HepG2 (cell line): ENCODE measurements around the gene ELOVL6. TPM values are rescaled to one million over a fixed set of nuclear protein-coding genes. Genes with fewer than 3 reads are reported as not detected.

ENCODE experiments used
- ATAC-seq: fragments of 200-7000 bp; cut with Tn5 transposase; 3 replicates; pipeline ENCODE4 v1.9.1; 2020; ENCODE audit warnings: mild to moderate bottlenecking, moderate library complexity
- BruUV-seq: library from RNA; stranded (reverse); fragments of 400-500 nt; replicated peaks from 2 replicates; lab custom pipeline; 2021; lab: Mats Ljungman, UMichigan
- CTCF ChIA-PET: fragments of 300-600 bp; formaldehyde crosslinking; extraction: SDS; loops from one replicate; lab custom pipeline; 2021; ENCODE audit warnings: low total read pairs, inconsistent platforms, low intra/inter-chr PET ratio; lab: Yijun Ruan, JAX
- POLR2A ChIA-PET: fragments of 350-600 bp; sonication (Branson Sonifier 250); formaldehyde crosslinking; loops from one replicate; lab custom pipeline; 2020; ENCODE audit warnings: antibody characterized with exemption, inconsistent platforms; lab: Yijun Ruan, JAX
- DNase-seq: peaks from one replicate; pipeline ENCODE4 v3.0.0-alpha.2; 2015; ENCODE audit warnings: low spot score
- FAIRE-seq: peaks from 3 replicates; lab custom pipeline; 2011; peaks lifted over from hg19 to GRCh38; lab: Jason Lieb, UNC
- H2AFZ ChIP-seq: one replicate; pipeline ENCODE4 v1.6.1; 2011; ENCODE audit warnings: low read length, inconsistent platforms
- H3K27ac ChIP-seq: fragments of 300-600 bp; 3 replicates; pipeline ENCODE4 v1.8.0; 2011; ENCODE audit warnings: mixed run types, mild to moderate bottlenecking, mixed read lengths, low read length, inconsistent platforms; ENCODE audit not compliant: insufficient read depth; ENCODE audit errors: extremely low read length
- H3K27me3 ChIP-seq, 2 experiments: fragments of 200-600 bp in 1 of 2; 2 replicates in 1 of 2; 3 replicates in 1 of 2; pipeline versions ENCODE4 v1.6.0 to v1.8.0; 2011; ENCODE audit warnings: low read length in 2 of 2, mild to moderate bottlenecking in 2 of 2, moderate library complexity in 2 of 2, inconsistent platforms in 1 of 2; ENCODE audit not compliant: insufficient read depth in 2 of 2, control insufficient read depth in 1 of 2
- H3K36me3 ChIP-seq, 2 experiments: fragments of 200-600 bp in 1 of 2; replicated peaks in 1 of 2; 2 replicates in 1 of 2; 3 replicates in 1 of 2; pipeline versions ENCODE4 v1.5.1 to v1.8.0; 2011; ENCODE audit warnings: low read length in 2 of 2, inconsistent platforms in 1 of 2; ENCODE audit not compliant: insufficient read depth in 2 of 2, control insufficient read depth in 1 of 2
- H3K4me1 ChIP-seq: 2 replicates; pipeline ENCODE4 v1.5.1; 2012; ENCODE audit warnings: low read length, inconsistent platforms; ENCODE audit not compliant: insufficient read depth
- H3K4me2 ChIP-seq: 2 replicates; pipeline ENCODE4 v1.6.0; 2011; ENCODE audit warnings: low read depth, low read length, inconsistent platforms
- H3K4me3 ChIP-seq, 3 experiments: fragments of 200-600 bp in 1 of 3; sonication (generic), shearing (Covaris generic) in 1 of 3; replicated peaks in 1 of 3; 2 replicates each; pipeline ENCODE4 v1.5.1; 2011 to 2016; ENCODE audit warnings: low read length in 3 of 3, inconsistent platforms in 2 of 3, low read depth in 2 of 3, mild to moderate bottlenecking in 2 of 3, control low read depth in 1 of 3, mixed read lengths in 1 of 3; ENCODE audit not compliant: insufficient read depth in 1 of 3
- H3K79me2 ChIP-seq: one replicate; pipeline ENCODE4 v1.6.1; 2011; ENCODE audit warnings: low read length, inconsistent platforms; ENCODE audit not compliant: insufficient read depth
- H3K9ac ChIP-seq: 2 replicates; pipeline ENCODE4 v1.6.0; 2011; ENCODE audit warnings: mild to moderate bottlenecking, low read depth, low read length, inconsistent platforms; ENCODE audit not compliant: insufficient read depth
- H3K9me3 ChIP-seq: 2 replicates; pipeline ENCODE4 v1.5.1; 2012; ENCODE audit warnings: mild to moderate bottlenecking, low read length
- H4K20me1 ChIP-seq: 2 replicates; pipeline ENCODE4 v1.6.0; 2011; ENCODE audit warnings: inconsistent platforms, mild to moderate bottlenecking, low read length, moderate library complexity; ENCODE audit not compliant: insufficient read depth
- AGO2 ChIP-seq: fragments of 200-400 bp; formaldehyde crosslinking; optimal IDR thresholded peaks from 2 replicates; pipeline ENCODE3; 2017; ENCODE audit warnings: mild to moderate bottlenecking, low read depth, low read length, moderate library complexity
- MTF2 ChIP-seq: sonication (generic); formaldehyde crosslinking; IDR thresholded peaks from 2 replicates; pipeline ENCODE4 v1.5.0; 2020; ENCODE audit warnings: missing genetic modification reagents, borderline replicate concordance
- PRMT3 ChIP-seq: sonication (generic); formaldehyde crosslinking; IDR thresholded peaks from 2 replicates; pipeline ENCODE4 v1.8.1; 2022; ENCODE audit warnings: low read depth, mild to moderate bottlenecking, moderate library complexity, missing genetic modification reagents, borderline replicate concordance
- U2AF2 ChIP-seq: fragments of 200-400 bp; formaldehyde crosslinking; IDR thresholded peaks from 2 replicates; pipeline ENCODE4 v1.6.1; 2017; ENCODE audit warnings: low read depth, mild to moderate bottlenecking, low read length
- UBTF ChIP-seq: sonication (generic); formaldehyde crosslinking; IDR thresholded peaks from 2 replicates; pipeline ENCODE4 v1.4.0; 2020; ENCODE audit warnings: mild to moderate bottlenecking, missing genetic modification reagents
- ZBTB43 ChIP-seq: sonication (generic); formaldehyde crosslinking; conservative IDR thresholded peaks from 2 replicates; pipeline ENCODE4 v1.4.0; 2020; ENCODE audit warnings: missing genetic modification reagents
- ZNF549 ChIP-seq: sonication (generic); formaldehyde crosslinking; IDR thresholded peaks from 2 replicates; pipeline ENCODE4 v1.5.0; 2020; ENCODE audit warnings: missing genetic modification reagents
- ZNF605 ChIP-seq: sonication (generic); formaldehyde crosslinking; IDR thresholded peaks from 2 replicates; pipeline ENCODE4 v1.8.0; 2022; ENCODE audit warnings: mild to moderate bottlenecking, missing genetic modification reagents
- ZNF766 ChIP-seq: sonication (generic); formaldehyde crosslinking; IDR thresholded peaks from 2 replicates; pipeline ENCODE4 v1.5.0; 2020; ENCODE audit warnings: missing genetic modification reagents, borderline replicate concordance
- WGBS: methylation state at CpG from one replicate; pipeline ENCODE4 v1.1.6; 2017; ENCODE audit warnings: low lambda C conversion rate; 5-methylcytosine and 5-hydroxymethylcytosine counted together
- in situ Hi-C: cut with HindIII; loops from 2 replicates; pipeline ENCODE4 v1.10.0; 2017; ENCODE audit warnings: low pct_unique_long_range_greater_than_20kb; ENCODE audit not compliant: extremely low pct_ligation_motif_present
- intact Hi-C: fragments of 100-400 bp; cut with micrococcal nuclease; formaldehyde crosslinking; loops from one replicate; pipeline ENCODE4 v1.10.0; 2022; ENCODE audit not compliant: unreplicated experiment
- polyA plus RNA-seq, 8 experiments: library from polyadenylated mRNA; depleted of rRNA in 3 of 8; stranded (reverse) in 7 of 8; unstranded in 1 of 8; fragments of >200 nt; fragmentation: Illumina TruSeq in 4 of 8; extraction: Trizol in 4 of 8; gene quantifications; 2 replicates each; pipeline versions ENCODE4 v1.2.1 to v1.2.3, GENCODE V29; 2011 to 2016; ENCODE audit warnings: low read depth in 4 of 8, missing spikeins in 1 of 8, mixed read lengths in 1 of 8; ENCODE audit not compliant: insufficient read depth in 1 of 8
- total RNA-seq, 5 experiments: library from RNA; depleted of rRNA; stranded (reverse); fragments of >200 nt; fragmentation: Illumina TruSeq; extraction: Trizol; gene quantifications; 2 replicates each; pipeline ENCODE4 v1.2.3, GENCODE V29; 2016; ENCODE audit warnings: low read depth in 1 of 5
- TF ChIP-seq, protein P1 (sequence below): sonication (generic); formaldehyde crosslinking; IDR thresholded peaks from 2 replicates; pipeline ENCODE4 v1.4.0; 2020; ENCODE audit warnings: missing genetic modification reagents, borderline replicate concordance
- TF ChIP-seq, protein P2 (sequence below): sonication (generic); formaldehyde crosslinking; IDR thresholded peaks from 2 replicates; pipeline ENCODE4 v1.4.0; 2020; ENCODE audit warnings: missing genetic modification reagents

The ELOVL6 gene
- total and polyA plus RNA-seq, 2 of the 13 experiments (the other 11 are each of a cell fraction or from before 2014, with no cell fraction given): 14.1 to 23.2 TPM

- no TSS peak for BruUV-seq
- Histone ChIP-seq H3K27me3 (no peaks in the 10 kb centered on the region), H4K20me1 (peaks cover 4% of the 10 kb centered on the region), H3K4me2 (no peak overlapping the region), H3K79me2 (no peaks in the 10 kb centered on the region), H3K27ac (no peak overlapping the region), H3K4me3 (no peak overlapping the region), H3K9me3 (no peaks in the 10 kb centered on the region), H3K36me3 (no peaks in the 10 kb centered on the region; a peak in 2 of 5 replicates), H2AFZ (no peak overlapping the region), H3K4me1 (peaks cover 27% of the 10 kb centered on the region), H3K9ac (no peak overlapping the region)
- DNase-seq (no peak), FAIRE-seq (no peak), ATAC-seq (no peak)
- intact Hi-C loops: no loop called here
- CTCF ChIA-PET: no interaction called here
- POLR2A ChIA-PET: no interaction called here
- TF ChIP-seq ZNF766 (CRISPR knock-in tag) (no peak), MTF2 (CRISPR knock-in tag) (no peak), ZBTB43 (CRISPR knock-in tag) (no peak), AGO2 (no peak), PRMT3 (CRISPR knock-in tag) (no peak), UBTF (CRISPR knock-in tag) (no peak), ZNF605 (CRISPR knock-in tag) (no peak), U2AF2 (no peak), ZNF549 (CRISPR knock-in tag) (no peak)
- TF ChIP-seq, protein P1, sequence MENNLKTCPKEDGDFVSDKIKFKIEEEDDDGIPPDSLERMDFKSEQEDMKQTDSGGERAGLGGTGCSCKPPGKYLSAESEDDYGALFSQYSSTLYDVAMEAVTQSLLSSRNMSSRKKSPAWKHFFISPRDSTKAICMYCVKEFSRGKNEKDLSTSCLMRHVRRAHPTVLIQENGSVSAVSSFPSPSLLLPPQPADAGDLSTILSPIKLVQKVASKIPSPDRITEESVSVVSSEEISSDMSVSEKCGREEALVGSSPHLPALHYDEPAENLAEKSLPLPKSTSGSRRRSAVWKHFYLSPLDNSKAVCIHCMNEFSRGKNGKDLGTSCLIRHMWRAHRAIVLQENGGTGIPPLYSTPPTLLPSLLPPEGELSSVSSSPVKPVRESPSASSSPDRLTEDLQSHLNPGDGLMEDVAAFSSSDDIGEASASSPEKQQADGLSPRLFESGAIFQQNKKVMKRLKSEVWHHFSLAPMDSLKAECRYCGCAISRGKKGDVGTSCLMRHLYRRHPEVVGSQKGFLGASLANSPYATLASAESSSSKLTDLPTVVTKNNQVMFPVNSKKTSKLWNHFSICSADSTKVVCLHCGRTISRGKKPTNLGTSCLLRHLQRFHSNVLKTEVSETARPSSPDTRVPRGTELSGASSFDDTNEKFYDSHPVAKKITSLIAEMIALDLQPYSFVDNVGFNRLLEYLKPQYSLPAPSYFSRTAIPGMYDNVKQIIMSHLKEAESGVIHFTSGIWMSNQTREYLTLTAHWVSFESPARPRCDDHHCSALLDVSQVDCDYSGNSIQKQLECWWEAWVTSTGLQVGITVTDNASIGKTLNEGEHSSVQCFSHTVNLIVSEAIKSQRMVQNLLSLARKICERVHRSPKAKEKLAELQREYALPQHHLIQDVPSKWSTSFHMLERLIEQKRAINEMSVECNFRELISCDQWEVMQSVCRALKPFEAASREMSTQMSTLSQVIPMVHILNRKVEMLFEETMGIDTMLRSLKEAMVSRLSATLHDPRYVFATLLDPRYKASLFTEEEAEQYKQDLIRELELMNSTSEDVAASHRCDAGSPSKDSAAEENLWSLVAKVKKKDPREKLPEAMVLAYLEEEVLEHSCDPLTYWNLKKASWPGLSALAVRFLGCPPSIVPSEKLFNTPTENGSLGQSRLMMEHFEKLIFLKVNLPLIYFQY: no peak
- TF ChIP-seq, protein P2, sequence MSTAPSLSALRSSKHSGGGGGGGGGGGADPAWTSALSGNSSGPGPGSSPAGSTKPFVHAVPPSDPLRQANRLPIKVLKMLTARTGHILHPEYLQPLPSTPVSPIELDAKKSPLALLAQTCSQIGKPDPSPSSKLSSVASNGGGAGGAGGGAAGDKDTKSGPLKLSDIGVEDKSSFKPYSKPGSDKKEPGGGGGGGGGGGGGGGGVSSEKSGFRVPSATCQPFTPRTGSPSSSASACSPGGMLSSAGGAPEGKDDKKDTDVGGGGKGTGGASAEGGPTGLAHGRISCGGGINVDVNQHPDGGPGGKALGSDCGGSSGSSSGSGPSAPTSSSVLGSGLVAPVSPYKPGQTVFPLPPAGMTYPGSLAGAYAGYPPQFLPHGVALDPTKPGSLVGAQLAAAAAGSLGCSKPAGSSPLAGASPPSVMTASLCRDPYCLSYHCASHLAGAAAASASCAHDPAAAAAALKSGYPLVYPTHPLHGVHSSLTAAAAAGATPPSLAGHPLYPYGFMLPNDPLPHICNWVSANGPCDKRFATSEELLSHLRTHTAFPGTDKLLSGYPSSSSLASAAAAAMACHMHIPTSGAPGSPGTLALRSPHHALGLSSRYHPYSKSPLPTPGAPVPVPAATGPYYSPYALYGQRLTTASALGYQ (CRISPR knock-in tag): no peak
- WGBS: 93% methylated on average over 3 of the region's 3 CpGs
- in situ Hi-C loops: no loop called here
Observed at GRCh38 chr4:110131916-110132315, 66.5 kb downstream of the ELOVL6 start.
